Kidney tubule cell (primary cell): ENCODE data around the gene ARMH4.
A peak's percentile ranks its signal among the peaks of the same experiment; 100 is the strongest.

Experiments
- DNase-seq: peaks from one replicate; pipeline ENCODE4 v3.0.0-alpha.2; 2018; ENCODE audit warnings: low spot score

The ARMH4 gene

DNA sequence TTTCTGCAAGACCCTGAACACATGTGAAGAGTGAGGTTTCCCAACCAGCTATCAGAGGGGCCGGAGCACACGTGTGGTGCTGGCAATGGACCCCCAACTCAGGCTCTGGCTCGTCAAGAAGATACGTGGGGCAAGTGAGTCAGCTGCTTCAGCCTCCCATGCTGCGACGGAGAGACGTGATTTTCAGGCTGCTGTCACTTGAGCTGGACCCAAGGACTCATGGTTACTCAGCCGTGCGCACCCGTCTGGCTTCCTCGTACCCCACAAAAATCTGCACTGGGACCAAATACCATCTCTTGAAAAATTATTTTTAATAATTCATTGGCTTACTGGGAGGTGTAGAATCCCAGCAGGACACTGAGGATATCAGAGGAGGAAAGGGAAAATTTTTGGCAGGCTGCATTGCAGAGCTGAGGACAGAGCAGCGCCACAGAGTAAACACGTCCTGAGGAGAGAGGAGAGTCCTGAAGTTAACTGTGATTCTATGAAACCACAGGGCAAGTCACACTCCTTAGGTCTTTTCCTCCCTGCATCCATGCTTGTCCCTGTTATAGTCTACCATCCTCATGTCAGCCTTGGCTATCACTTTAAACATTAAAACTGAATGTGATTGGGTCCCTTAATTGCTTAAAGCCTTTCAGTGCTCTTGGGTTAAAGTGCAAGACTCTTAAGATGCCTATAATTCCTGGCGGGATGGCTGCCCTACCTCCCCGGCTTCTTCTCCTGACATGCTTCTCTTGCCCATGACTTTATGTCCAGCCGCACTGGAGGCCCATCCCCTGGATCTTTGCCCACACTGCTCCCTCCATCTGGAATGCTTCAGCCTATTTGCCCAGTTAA is 190.8 kb downstream of the ARMH4 start:
- no peak for DNase-seq

DNA sequence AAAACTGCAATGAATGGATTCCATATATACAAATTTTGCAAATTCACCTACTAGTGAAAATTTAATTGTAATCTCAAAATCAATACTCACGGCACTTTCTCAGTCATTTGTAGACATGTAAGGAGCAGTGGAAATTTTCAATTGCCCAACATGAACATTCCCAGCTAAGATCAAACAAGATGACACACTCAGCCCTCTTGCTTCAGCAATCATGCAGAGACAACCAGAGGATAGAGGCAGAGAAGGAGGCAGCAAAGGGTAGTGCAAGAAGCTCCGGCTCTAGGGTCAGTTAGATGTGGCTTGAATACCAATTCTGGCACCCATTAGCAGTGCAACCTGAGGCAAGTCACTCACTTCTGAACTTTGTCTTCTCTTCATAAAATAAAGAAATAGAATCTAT is 194.6 kb downstream of the ARMH4 start:
- peak; percentile 56 for DNase-seq
